ENCODE data around the gene MTUS2.

DNA sequence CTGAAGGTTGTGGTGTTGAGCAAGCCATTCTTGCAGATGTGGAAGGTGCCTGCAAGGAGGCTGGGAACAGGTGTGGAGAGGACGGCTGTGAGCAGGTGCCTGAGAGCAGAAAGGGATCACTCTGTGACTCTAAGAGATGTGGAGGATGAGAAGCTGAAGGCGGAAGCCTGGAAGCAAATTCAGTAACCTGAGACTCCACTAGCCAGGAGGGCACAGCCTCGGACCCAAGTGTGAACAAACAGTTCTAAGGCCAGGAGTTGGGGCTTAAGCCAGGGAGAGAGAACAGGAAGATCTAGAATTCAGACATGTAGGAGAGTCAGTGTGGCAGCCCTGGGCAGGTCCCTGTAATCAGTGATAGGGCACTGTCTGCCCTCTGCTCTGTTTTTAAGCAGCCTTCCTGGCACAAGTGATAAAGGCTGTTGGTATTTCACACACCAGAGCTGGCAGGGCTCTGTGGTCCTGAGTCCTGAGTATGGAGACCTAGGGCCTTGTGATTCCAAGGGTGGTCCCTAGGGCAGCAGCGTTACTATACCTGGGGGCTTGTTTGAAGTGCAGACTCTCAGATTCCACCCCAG lies 644.1 kb downstream of the MTUS2 start:
- TF ChIP-seq RAD21 (IDR thresholded peaks at IDR 0.05) (no peak), JUND (IDR thresholded peaks at IDR 0.05) (no peak), GABPA (IDR thresholded peaks at IDR 0.05 in 1 of 2, conservative IDR thresholded peaks at IDR 0.05 in 1 of 2) (no peak), MAX (IDR thresholded peaks at IDR 0.05) (no peak), EGR1 (IDR thresholded peaks at IDR 0.05; ENCODE audit: low read depth in 2 of 2) (no peak), TAF1 (conservative IDR thresholded peaks at IDR 0.05) (no peak), REST (IDR thresholded peaks at IDR 0.05) (no peak), SP1 (IDR thresholded peaks at IDR 0.05) (no peak), NR2F2 (IDR thresholded peaks at IDR 0.05) (no peak), YY1 (IDR thresholded peaks at IDR 0.05) (no peak), ZBTB33 (IDR thresholded peaks at IDR 0.05) (no peak)
- TF ChIP-seq, protein P1, sequence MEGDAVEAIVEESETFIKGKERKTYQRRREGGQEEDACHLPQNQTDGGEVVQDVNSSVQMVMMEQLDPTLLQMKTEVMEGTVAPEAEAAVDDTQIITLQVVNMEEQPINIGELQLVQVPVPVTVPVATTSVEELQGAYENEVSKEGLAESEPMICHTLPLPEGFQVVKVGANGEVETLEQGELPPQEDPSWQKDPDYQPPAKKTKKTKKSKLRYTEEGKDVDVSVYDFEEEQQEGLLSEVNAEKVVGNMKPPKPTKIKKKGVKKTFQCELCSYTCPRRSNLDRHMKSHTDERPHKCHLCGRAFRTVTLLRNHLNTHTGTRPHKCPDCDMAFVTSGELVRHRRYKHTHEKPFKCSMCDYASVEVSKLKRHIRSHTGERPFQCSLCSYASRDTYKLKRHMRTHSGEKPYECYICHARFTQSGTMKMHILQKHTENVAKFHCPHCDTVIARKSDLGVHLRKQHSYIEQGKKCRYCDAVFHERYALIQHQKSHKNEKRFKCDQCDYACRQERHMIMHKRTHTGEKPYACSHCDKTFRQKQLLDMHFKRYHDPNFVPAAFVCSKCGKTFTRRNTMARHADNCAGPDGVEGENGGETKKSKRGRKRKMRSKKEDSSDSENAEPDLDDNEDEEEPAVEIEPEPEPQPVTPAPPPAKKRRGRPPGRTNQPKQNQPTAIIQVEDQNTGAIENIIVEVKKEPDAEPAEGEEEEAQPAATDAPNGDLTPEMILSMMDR (IDR thresholded peaks at IDR 0.05; ENCODE audit: low read depth, low read length, missing input control): no peak
- TF ChIP-seq, protein P2, sequence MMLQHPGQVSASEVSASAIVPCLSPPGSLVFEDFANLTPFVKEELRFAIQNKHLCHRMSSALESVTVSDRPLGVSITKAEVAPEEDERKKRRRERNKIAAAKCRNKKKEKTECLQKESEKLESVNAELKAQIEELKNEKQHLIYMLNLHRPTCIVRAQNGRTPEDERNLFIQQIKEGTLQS (IDR thresholded peaks at IDR 0.05): no peak
